Measurements from ENCODE around the gene ZBTB17. TPM values are rescaled to one million over a fixed set of nuclear protein-coding genes. Genes with fewer than 3 reads are reported as not detected.

ZBTB17 gene
- total and polyA plus RNA-seq, 9 of the 15 experiments (the other 6 are each of a cell fraction or from before 2014, with no cell fraction given), result 1.1 to 53.4 (median 29.6) TPM

DNA sequence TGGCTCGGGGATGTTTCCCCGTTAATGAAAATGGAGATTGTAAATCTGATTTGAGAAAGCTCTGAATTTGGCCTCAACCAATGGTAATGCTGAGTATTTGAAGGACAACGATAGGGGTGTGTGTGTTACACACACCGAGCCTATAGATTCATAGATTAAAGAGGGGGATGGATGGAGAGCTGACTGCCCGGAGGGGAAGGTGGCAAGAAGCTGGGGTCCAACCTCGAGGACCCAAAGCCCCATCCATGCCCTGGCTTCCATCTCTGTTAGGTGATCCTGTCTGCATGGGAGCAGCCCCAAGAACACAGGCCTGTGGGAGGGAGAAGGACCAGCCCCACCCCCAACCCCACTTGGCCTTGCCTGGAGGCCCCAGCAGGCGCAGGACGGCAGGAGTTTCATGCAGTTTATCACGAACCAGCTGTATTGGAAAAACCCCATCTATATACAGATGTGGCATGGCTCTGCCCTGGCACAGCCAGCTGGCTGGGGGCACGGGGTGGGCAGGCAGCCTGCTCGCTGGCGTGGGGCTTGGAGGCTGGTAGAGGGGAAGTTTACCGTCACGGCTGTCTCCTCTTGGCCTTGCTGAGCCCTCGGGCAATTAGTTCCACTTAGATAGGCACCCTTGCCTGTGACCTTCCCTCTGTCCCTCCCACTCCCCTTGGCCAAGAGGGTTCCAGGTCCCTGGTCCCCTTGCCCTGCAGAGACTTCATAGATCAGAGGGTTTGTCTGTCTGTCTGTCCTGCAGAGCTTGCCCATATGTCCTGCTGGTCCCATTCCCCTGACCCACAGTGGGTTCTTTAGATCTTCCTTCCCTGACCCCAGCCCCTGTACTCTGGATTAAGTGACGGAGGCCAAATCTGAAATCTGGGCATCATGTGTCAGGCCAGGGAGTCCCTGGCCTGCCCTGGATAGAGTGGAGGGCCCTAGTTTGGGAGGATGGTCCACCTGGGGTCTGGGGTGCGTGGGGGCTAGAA is 38.9 kb upstream of the ZBTB17 start (continued):
- TF ChIP-seq, protein P1, sequence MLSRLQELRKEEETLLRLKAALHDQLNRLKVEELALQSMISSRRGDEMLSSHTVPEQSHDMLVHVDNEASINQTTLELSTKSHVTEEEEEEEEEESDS (CRISPR knock-in tag; IDR thresholded peaks at IDR 0.05), result no peak
- TF ChIP-seq ZNF143 (CRISPR knock-in tag; IDR thresholded peaks at IDR 0.05), result no peak
- TF ChIP-seq ZNF551 (CRISPR knock-in tag; IDR thresholded peaks at IDR 0.05), result no peak
- no peak for TF ChIP-seq NFYB (IDR thresholded peaks at IDR 0.05; ENCODE audit: extremely low read depth, insufficient read length)
- no peak for TF ChIP-seq NR3C1 (CRISPR knock-in tag; IDR thresholded peaks at IDR 0.05)
- TF ChIP-seq, protein P2, sequence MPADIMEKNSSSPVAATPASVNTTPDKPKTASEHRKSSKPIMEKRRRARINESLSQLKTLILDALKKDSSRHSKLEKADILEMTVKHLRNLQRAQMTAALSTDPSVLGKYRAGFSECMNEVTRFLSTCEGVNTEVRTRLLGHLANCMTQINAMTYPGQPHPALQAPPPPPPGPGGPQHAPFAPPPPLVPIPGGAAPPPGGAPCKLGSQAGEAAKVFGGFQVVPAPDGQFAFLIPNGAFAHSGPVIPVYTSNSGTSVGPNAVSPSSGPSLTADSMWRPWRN (IDR thresholded peaks at IDR 0.05; ENCODE audit: low read depth), result no peak
- TF ChIP-seq, protein P3, sequence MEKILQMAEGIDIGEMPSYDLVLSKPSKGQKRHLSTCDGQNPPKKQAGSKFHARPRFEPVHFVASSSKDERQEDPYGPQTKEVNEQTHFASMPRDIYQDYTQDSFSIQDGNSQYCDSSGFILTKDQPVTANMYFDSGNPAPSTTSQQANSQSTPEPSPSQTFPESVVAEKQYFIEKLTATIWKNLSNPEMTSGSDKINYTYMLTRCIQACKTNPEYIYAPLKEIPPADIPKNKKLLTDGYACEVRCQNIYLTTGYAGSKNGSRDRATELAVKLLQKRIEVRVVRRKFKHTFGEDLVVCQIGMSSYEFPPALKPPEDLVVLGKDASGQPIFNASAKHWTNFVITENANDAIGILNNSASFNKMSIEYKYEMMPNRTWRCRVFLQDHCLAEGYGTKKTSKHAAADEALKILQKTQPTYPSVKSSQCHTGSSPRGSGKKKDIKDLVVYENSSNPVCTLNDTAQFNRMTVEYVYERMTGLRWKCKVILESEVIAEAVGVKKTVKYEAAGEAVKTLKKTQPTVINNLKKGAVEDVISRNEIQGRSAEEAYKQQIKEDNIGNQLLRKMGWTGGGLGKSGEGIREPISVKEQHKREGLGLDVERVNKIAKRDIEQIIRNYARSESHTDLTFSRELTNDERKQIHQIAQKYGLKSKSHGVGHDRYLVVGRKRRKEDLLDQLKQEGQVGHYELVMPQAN (IDR thresholded peaks at IDR 0.05; ENCODE audit: borderline replicate concordance), result no peak
- TF ChIP-seq RBM22 (IDR thresholded peaks at IDR 0.05; ENCODE audit: low read depth, low read length, poor library complexity, severe bottlenecking), result no peak
- no peak for TF ChIP-seq EZH2 (IDR thresholded peaks at IDR 0.05; ENCODE audit: borderline replicate concordance, low read depth, low read length)
- no peak for TF ChIP-seq FOXJ2 (tag; IDR thresholded peaks at IDR 0.05)
- TF ChIP-seq, protein P4, sequence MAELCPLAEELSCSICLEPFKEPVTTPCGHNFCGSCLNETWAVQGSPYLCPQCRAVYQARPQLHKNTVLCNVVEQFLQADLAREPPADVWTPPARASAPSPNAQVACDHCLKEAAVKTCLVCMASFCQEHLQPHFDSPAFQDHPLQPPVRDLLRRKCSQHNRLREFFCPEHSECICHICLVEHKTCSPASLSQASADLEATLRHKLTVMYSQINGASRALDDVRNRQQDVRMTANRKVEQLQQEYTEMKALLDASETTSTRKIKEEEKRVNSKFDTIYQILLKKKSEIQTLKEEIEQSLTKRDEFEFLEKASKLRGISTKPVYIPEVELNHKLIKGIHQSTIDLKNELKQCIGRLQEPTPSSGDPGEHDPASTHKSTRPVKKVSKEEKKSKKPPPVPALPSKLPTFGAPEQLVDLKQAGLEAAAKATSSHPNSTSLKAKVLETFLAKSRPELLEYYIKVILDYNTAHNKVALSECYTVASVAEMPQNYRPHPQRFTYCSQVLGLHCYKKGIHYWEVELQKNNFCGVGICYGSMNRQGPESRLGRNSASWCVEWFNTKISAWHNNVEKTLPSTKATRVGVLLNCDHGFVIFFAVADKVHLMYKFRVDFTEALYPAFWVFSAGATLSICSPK (IDR thresholded peaks at IDR 0.05; ENCODE audit: borderline replicate concordance), result no peak
- TF ChIP-seq SREBF2 (CRISPR knock-in tag; IDR thresholded peaks at IDR 0.05), result no peak
- TF ChIP-seq MTA3 (IDR thresholded peaks at IDR 0.05; ENCODE audit: borderline replicate concordance), result peak; percentile 31; the same call in 1 of the 2 replicates
- no peak for TF ChIP-seq HEY1 (CRISPR knock-in tag; IDR thresholded peaks at IDR 0.05; ENCODE audit: borderline replicate concordance)
- no peak for TF ChIP-seq RCOR1 (IDR thresholded peaks at IDR 0.05; ENCODE audit: borderline replicate concordance in 1 of 2, low read depth in 2 of 2, low read length in 2 of 2)
- TF ChIP-seq KDM2B (CRISPR knock-in tag; IDR thresholded peaks at IDR 0.05), result 0 out of 2 replicates have a peak, but pooled peaks have one; percentile 51
- TF ChIP-seq RBM17 (IDR thresholded peaks at IDR 0.05; ENCODE audit: borderline replicate concordance, low read depth, low read length), result no peak
- TF ChIP-seq, protein P5, sequence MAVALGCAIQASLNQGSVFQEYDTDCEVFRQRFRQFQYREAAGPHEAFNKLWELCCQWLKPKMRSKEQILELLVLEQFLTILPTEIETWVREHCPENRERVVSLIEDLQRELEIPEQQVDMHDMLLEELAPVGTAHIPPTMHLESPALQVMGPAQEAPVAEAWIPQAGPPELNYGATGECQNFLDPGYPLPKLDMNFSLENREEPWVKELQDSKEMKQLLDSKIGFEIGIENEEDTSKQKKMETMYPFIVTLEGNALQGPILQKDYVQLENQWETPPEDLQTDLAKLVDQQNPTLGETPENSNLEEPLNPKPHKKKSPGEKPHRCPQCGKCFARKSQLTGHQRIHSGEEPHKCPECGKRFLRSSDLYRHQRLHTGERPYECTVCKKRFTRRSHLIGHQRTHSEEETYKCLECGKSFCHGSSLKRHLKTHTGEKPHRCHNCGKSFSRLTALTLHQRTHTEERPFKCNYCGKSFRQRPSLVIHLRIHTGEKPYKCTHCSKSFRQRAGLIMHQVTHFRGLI (CRISPR knock-in tag; IDR thresholded peaks at IDR 0.05), result no peak
- TF ChIP-seq, protein P6, sequence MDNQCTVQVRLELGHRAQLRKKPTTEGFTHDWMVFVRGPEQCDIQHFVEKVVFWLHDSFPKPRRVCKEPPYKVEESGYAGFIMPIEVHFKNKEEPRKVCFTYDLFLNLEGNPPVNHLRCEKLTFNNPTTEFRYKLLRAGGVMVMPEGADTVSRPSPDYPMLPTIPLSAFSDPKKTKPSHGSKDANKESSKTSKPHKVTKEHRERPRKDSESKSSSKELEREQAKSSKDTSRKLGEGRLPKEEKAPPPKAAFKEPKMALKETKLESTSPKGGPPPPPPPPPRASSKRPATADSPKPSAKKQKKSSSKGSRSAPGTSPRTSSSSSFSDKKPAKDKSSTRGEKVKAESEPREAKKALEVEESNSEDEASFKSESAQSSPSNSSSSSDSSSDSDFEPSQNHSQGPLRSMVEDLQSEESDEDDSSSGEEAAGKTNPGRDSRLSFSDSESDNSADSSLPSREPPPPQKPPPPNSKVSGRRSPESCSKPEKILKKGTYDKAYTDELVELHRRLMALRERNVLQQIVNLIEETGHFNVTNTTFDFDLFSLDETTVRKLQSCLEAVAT (IDR thresholded peaks at IDR 0.05), result no peak

Measured in K562 (cell line).